Neural cell (in vitro differentiated cells): ENCODE results near the gene GOLGA5. TPM values are rescaled to one million over a fixed set of nuclear protein-coding genes. Genes with fewer than 3 reads are reported as not detected.

Experiments used
- H2AFZ ChIP-seq: fragments of 200-600, 300-800 bp; sonication (generic), shearing (Covaris generic); 2 replicates; pipeline ENCODE4 v1.6.0; 2014; ENCODE audit warnings: low read depth, mild to moderate bottlenecking, antibody characterized with exemption, low read length, moderate library complexity
- H3F3A ChIP-seq: fragments of 200-600 bp; shearing (Covaris generic); 2 replicates; pipeline ENCODE4 v1.6.1; 2016; ENCODE audit warnings: mild to moderate bottlenecking, moderate library complexity, mixed read lengths, antibody characterized with exemption, low read length; ENCODE audit not compliant: insufficient read depth, poor library complexity, severe bottlenecking
- H3K27ac ChIP-seq: fragments of 200-600, 300-800 bp; sonication (generic), shearing (Covaris generic); 2 replicates; pipeline ENCODE4 v1.5.1; 2014; ENCODE audit warnings: mild to moderate bottlenecking, low read length, moderate library complexity
- H3K27me3 ChIP-seq: fragments of 300-800, 200-600 bp; sonication (generic), shearing (Covaris generic); 2 replicates; pipeline ENCODE4 v1.6.0; 2014; ENCODE audit warnings: mild to moderate bottlenecking, low read depth, low read length, moderate library complexity; ENCODE audit not compliant: insufficient read depth
- H3K36me3 ChIP-seq: fragments of 300-800, 200-600 bp; sonication (generic), shearing (Covaris generic); 2 replicates; pipeline ENCODE4 v1.5.1; 2014; ENCODE audit warnings: mild to moderate bottlenecking, antibody characterized with exemption, low read length, moderate library complexity; ENCODE audit not compliant: insufficient read depth
- H3K4me2 ChIP-seq: fragments of 300-800, 200-600 bp; sonication (generic), shearing (Covaris generic); 2 replicates; pipeline ENCODE4 v1.6.0; 2014; ENCODE audit warnings: mild to moderate bottlenecking, low read length
- H3K4me3 ChIP-seq: fragments of 300-800, 200-600 bp; sonication (generic), shearing (Covaris generic); 2 replicates; pipeline ENCODE4 v1.5.1; 2014; ENCODE audit warnings: mild to moderate bottlenecking, low read length, moderate library complexity
- H3K79me2 ChIP-seq: fragments of 200-600 bp; shearing (Covaris generic); replicated peaks from 2 replicates; pipeline ENCODE4 v1.6.0; 2014; ENCODE audit warnings: mild to moderate bottlenecking, low read length, moderate library complexity; ENCODE audit not compliant: insufficient read depth
- H3K9ac ChIP-seq: fragments of 300-800, 200-600 bp; sonication (generic), shearing (Covaris generic); 2 replicates; pipeline ENCODE4 v1.6.1; 2016; ENCODE audit warnings: mild to moderate bottlenecking, low read length, mixed read lengths
- H3K9me2 ChIP-seq: fragments of 200-600 bp; shearing (Covaris generic); 2 replicates; pipeline ENCODE4 v1.6.1; 2016; ENCODE audit warnings: mild to moderate bottlenecking, low read length, mixed read lengths; ENCODE audit not compliant: insufficient read depth
- H3K9me3 ChIP-seq: fragments of 200-600, 300-800 bp; sonication (generic), shearing (Covaris generic); 2 replicates; pipeline ENCODE4 v1.6.1; 2016; ENCODE audit warnings: mild to moderate bottlenecking, mixed run types, low read length, moderate library complexity, mixed read lengths
- H4K20me1 ChIP-seq: fragments of 200-600 bp; shearing (Covaris generic); 2 replicates; pipeline ENCODE4 v1.6.1; 2016; ENCODE audit warnings: mild to moderate bottlenecking, mixed run types; ENCODE audit not compliant: insufficient read depth
- EP300 ChIP-seq: fragments of 450-650 bp; conservative IDR thresholded peaks from 2 replicates; pipeline ENCODE4 v1.6.1; 2014; ENCODE audit warnings: antibody characterized with exemption, mild to moderate bottlenecking, moderate library complexity; ENCODE audit not compliant: poor library complexity, severe bottlenecking
- EZH2 ChIP-seq: fragments of 200-600, 300-800 bp; shearing (Covaris generic), sonication (generic); IDR thresholded peaks from 2 replicates; pipeline ENCODE4 v1.6.1; 2014; ENCODE audit warnings: antibody characterized with exemption, low read length, borderline replicate concordance, mild to moderate bottlenecking; ENCODE audit not compliant: insufficient read depth, poor library complexity, severe bottlenecking
- MXI1 ChIP-seq: fragments of 450-650 bp; conservative IDR thresholded peaks from 2 replicates; pipeline ENCODE4 v1.6.1; 2014; ENCODE audit warnings: antibody characterized with exemption, mild to moderate bottlenecking; ENCODE audit not compliant: poor library complexity, severe bottlenecking
- POLR2AphosphoS5 ChIP-seq: IDR thresholded peaks from 2 replicates; pipeline ENCODE4 v1.6.1; 2012
- RAD21 ChIP-seq: fragments of 450-650 bp; conservative IDR thresholded peaks from 2 replicates; pipeline ENCODE4 v1.6.1; 2014; ENCODE audit warnings: antibody characterized with exemption, mild to moderate bottlenecking, moderate library complexity
- REST ChIP-seq: IDR thresholded peaks from 2 replicates; pipeline ENCODE4 v1.6.1; 2012; ENCODE audit warnings: borderline replicate concordance
- SMC3 ChIP-seq: fragments of 450-650 bp; conservative IDR thresholded peaks from 2 replicates; pipeline ENCODE4 v1.6.1; 2014; ENCODE audit warnings: antibody characterized with exemption, mild to moderate bottlenecking, moderate library complexity; ENCODE audit not compliant: poor library complexity
- TAF1 ChIP-seq: IDR thresholded peaks from 2 replicates; pipeline ENCODE4 v1.6.1; 2012; ENCODE audit warnings: low read depth
- polyA plus RNA-seq: library from polyadenylated mRNA; depleted of rRNA; stranded (reverse); fragments of >200 nt; gene quantifications from 2 replicates; pipeline ENCODE4 v1.2.3, GENCODE V29; 2014
- TF ChIP-seq, protein P1 (sequence below): fragments of 450-650 bp; IDR thresholded peaks from 2 replicates; pipeline ENCODE4 v1.5.1; 2014; ENCODE audit warnings: antibody characterized with exemption, mild to moderate bottlenecking, moderate library complexity; ENCODE audit not compliant: poor library complexity, severe bottlenecking

The GOLGA5 gene
- polyA plus RNA-seq, 1 donor from 2014 or later: 35.7 TPM

GRCh38 chr14:92780444-92781232 lies 13.5 kb upstream of the GOLGA5 start:
- Histone ChIP-seq H3K9me3 (no peaks in the 10 kb centered on the region), H3K4me2 (no peak overlapping the region), H2AFZ (no peak overlapping the region), H4K20me1 (no peaks in the 10 kb centered on the region), H3F3A (no peaks in the 10 kb centered on the region), H3K79me2 (no peaks in the 10 kb centered on the region), H3K9ac (no peak overlapping the region), H3K4me3 (no peak overlapping the region), H3K27me3 (no peaks in the 10 kb centered on the region), H3K9me2 (no peaks in the 10 kb centered on the region), H3K36me3 (no peaks in the 10 kb centered on the region), H3K27ac (no peak overlapping the region)
- TF ChIP-seq TAF1 (no peak), POLR2AphosphoS5 (no peak), RAD21 (no peak), REST (no peak), MXI1 (no peak), SMC3 (no peak), EZH2 (no peak), EP300 (no peak)
- TF ChIP-seq, protein P1, sequence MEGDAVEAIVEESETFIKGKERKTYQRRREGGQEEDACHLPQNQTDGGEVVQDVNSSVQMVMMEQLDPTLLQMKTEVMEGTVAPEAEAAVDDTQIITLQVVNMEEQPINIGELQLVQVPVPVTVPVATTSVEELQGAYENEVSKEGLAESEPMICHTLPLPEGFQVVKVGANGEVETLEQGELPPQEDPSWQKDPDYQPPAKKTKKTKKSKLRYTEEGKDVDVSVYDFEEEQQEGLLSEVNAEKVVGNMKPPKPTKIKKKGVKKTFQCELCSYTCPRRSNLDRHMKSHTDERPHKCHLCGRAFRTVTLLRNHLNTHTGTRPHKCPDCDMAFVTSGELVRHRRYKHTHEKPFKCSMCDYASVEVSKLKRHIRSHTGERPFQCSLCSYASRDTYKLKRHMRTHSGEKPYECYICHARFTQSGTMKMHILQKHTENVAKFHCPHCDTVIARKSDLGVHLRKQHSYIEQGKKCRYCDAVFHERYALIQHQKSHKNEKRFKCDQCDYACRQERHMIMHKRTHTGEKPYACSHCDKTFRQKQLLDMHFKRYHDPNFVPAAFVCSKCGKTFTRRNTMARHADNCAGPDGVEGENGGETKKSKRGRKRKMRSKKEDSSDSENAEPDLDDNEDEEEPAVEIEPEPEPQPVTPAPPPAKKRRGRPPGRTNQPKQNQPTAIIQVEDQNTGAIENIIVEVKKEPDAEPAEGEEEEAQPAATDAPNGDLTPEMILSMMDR: no peak

- H3K79me2 ChIP-seq: no peaks in the 10 kb centered on the region
- no peaks in the 10 kb centered on the region for H3F3A ChIP-seq
- H2AFZ ChIP-seq: no peak overlapping the region
- H3K27me3 ChIP-seq: no peaks in the 10 kb centered on the region
- no peak for TF ChIP-seq EP300
- no peaks in the 10 kb centered on the region for H3K36me3 ChIP-seq
- H3K27ac ChIP-seq: no peak overlapping the region
- H3K9me2 ChIP-seq: no peaks in the 10 kb centered on the region
- H3K4me2 ChIP-seq: no peak overlapping the region
- H4K20me1 ChIP-seq: no peaks in the 10 kb centered on the region
- H3K9ac ChIP-seq: no peak overlapping the region
- no peak overlapping the region for H3K4me3 ChIP-seq
- no peaks in the 10 kb centered on the region for H3K9me3 ChIP-seq
Measured at GRCh38 chr14:92781350-92781749, 12.8 kb upstream of the GOLGA5 start.
